ENCODE data around the gene MAPT.

The MAPT gene

GRCh38 chr17:46053911-46054534 lies 159.7 kb downstream of the MAPT start:
- no peak for DNase-seq (ENCODE audit: low read depth)

GRCh38 chr17:46056800-46057304 lies 162.5 kb downstream of the MAPT start:
- DNase-seq (ENCODE audit: low read depth) = peak; percentile 41

- no peak for DNase-seq (ENCODE audit: low read depth)
Observed at GRCh38 chr17:46057366-46057765, 163.0 kb downstream of the MAPT start.

GRCh38 chr17:46059486-46059885 lies 165.1 kb downstream of the MAPT start:
- DNase-seq (ENCODE audit: low read depth) = no peak

- DNase-seq (ENCODE audit: low read depth) = no peak
Observed at GRCh38 chr17:46060461-46060860, 166.1 kb downstream of the MAPT start.

GRCh38 chr17:46061435-46061834 lies 167.1 kb downstream of the MAPT start:
- DNase-seq (ENCODE audit: low read depth) = no peak

- DNase-seq (ENCODE audit: low read depth) = peak; percentile 82
Observed at GRCh38 chr17:46063241-46063640, 168.9 kb downstream of the MAPT start.

- DNase-seq (ENCODE audit: low read depth) = no peak
Observed at GRCh38 chr17:46064460-46064859, 170.1 kb downstream of the MAPT start.

GRCh38 chr17:46071796-46072195 lies 177.4 kb downstream of the MAPT start:
- DNase-seq (ENCODE audit: low read depth) = no peak

- peak; percentile 65 for DNase-seq (ENCODE audit: low read depth)
Observed at GRCh38 chr17:46072998-46073397, 178.6 kb downstream of the MAPT start.

- DNase-seq (ENCODE audit: low read depth) = no peak
Observed at GRCh38 chr17:46074540-46074939, 180.2 kb downstream of the MAPT start.
